GM18502 (cell line): ENCODE results near the gene H2BK1.

ENCODE experiments used
- ATAC-seq: cut with Tn5 transposase; IDR thresholded peaks from one replicate; pipeline ENCODE4 v1.9.1; 2021; ENCODE audit warnings: mild to moderate bottlenecking; ENCODE audit not compliant: unreplicated experiment, poor library complexity

The H2BK1 gene

GRCh38 chr7:151186640-151187408 is 23.5 kb downstream of the H2BK1 start, which contains the start of gene ASB10:
Gene ASB10 (minus strand): TSS chr7:151187250. CDS start chr7:151187130, 120 bp downstream.
- ATAC-seq: no peak

DNA sequence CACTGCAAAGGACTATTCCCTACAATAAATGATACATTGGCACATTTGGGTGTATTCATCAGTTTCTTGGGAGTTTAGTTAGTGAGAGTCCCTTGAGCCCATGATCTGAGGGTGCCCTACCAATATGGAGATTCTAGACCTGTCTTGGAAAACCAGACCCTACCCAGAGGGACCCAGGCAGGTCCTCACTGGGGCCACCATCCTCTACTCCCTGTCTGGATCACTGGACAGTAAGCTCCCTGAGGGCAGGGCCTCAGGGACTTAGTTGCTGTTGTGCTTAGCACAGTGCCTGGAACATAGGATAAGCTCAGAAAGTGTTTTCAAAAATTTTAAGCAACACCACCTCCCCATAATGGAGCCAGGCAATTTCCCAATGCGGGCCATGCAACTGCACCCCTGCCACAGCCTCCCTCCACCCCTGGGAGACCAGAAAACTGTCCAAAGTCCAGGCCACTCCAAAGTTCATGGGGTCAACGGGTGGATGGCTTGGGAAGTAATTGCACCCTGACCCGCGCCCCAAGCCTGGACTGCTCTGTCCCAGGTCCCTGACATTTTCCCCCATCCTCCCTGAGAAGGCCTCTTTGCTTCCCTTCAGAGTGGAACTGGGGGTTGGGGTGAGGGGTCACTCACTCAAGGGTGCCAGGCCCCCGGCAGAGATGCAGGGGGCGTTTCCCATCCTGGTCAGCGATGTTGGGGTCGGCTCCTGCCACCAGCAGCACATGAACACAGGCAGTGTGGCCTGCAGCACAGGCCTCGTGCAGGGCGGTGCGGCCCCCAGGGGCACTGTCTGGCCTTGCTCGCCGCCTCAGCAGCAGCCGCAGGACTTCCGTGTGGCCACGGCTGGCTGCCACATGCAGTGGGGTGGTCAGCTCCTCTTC is 24.3 kb downstream of the H2BK1 start:
- ATAC-seq: no peak

DNA sequence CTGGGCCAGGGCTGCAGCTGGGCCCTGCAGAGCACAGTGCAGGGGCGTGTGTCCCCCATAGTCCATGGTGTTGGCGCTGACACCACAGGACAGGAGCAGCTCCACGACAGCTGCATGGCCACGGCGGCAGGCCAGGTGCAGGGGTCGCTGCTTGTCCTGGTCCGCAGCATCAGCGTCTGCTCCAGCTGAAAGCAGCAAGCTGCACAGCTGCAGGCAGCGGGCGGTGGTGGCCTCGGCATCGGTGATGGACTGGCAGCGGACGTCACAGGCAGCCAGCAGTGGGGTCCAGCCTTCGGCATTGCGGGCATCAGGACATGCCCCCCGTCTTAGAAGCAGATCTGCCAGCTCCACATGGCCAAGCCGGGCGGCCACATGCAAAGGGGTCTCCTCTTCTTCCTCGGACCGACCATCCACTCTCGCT is 29.3 kb downstream of the H2BK1 start:
- ATAC-seq: no peak

DNA sequence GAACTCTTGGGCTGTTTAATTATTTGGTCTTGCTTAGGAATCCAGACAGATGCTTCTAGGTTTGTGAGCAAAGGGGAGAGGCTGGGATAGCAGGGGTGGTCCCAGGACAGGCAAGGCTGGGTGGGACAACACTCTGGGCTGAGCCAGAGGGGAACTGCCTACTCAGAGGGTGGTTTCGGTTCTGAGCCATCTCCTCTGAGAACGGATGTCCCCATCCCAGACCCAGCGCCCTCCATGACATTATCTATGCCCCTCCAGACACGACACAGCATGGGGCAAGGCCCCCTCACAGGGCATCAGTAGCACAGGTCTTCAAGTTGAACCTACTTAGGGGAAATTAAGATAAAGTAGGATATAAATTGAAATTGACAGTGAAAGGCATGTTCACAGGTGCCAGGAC is 30.3 kb downstream of the H2BK1 start:
- ATAC-seq: no peak

DNA sequence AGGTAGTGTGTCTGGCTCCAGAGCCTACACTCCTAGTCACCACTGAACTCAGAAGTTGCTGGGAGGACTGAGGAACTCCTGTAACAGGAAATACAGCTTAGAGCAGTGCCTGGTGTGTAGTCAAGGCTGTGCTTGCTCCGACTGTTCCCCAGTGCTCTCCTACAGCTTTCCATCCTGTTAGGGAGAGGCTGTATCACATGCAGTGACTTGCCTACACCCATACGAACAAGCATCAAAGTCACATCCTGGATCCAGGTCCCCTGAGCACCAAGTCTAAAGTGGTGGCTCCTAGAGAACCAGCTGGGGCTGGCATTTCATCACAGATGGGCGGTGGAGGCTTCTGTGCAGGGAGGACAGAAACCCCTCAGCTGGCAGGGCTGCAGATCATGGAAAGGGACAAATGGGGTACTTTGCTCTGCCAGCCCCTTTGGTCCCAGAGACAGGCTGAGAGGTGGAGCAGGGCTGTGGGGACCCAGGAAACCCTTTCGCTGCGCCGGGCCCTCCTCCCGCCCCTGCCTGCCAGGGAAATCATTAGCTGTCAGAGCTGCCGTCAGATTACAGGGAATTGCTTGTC is 30.9 kb downstream of the H2BK1 start:
- ATAC-seq: no peak

GRCh38 chr7:151178831-151179230 is 31.5 kb downstream of the H2BK1 start:
- no peak for ATAC-seq

DNA sequence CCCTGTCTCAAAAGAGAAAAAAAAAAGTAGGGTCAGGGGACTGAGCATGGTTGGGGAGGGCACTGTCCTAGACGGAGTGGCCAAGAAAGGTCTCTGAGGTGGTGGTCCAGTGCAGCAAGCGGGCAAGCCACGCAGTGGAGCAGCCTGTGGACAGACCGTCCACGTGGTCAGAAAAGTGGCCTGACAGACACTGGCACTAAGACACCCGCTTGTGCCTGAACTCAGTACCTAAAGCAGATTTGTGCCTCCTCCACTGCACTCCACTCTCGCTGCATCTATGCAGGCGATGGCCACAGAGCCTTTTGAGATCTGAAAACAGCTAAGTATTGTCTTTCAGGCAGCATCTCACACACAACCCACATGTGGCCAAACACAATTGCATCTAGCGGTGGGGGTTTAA is 32.1 kb downstream of the H2BK1 start:
- no peak for ATAC-seq

GRCh38 chr7:151177310-151177709 is 33.0 kb downstream of the H2BK1 start:
- ATAC-seq: no peak

DNA sequence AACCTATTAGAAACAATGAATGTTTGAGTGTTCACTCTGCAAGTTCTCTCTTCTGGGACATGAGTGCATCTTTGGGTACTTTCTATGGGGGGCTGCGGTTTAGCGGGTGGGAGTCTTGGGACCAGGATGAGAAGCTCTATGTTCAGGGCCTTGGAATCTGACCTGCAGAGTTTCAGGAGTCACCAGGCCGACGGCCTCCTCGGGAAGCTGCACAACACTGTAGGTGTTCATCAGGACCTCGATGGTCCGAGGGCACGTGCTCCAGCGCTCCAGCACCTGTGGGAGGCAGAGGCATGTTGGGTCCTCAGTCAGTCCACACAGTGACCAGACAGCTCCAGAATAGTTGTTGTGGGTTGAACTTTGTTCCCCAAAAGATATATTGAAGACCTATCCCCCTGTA is 33.9 kb downstream of the H2BK1 start:
- no peak for ATAC-seq

DNA sequence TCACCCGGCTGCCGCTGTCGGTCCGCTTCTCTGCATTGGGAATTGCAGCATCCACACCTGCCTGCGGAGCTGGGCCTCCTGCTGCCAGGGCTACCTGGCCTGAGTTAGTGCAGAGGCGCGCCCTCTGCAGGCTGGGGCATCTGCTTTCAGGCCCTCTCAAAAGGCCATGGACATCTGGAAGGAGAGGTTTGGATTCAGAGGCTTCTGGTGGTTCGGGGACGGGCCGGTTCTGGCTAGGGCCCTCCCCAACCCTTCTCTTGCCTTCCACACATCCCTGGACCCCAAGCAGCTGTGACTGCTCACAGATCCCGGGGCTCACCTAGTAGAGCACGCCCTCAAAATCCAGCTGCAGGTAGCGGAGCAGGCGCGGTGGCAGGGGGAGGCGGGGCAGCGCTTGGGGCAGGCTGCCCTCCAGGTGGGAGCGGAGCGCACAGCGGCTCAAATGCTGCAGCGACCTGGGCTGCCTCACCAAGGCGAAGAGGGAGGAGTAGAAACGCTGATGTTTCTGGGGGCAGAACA is 34.4 kb downstream of the H2BK1 start:
- no peak for ATAC-seq

- no peak for ATAC-seq
Observed at GRCh38 chr7:151175047-151175792, 35.1 kb downstream of the H2BK1 start.

- ATAC-seq: no peak
Observed at GRCh38 chr7:151174246-151175046, 35.8 kb downstream of the H2BK1 start.

DNA sequence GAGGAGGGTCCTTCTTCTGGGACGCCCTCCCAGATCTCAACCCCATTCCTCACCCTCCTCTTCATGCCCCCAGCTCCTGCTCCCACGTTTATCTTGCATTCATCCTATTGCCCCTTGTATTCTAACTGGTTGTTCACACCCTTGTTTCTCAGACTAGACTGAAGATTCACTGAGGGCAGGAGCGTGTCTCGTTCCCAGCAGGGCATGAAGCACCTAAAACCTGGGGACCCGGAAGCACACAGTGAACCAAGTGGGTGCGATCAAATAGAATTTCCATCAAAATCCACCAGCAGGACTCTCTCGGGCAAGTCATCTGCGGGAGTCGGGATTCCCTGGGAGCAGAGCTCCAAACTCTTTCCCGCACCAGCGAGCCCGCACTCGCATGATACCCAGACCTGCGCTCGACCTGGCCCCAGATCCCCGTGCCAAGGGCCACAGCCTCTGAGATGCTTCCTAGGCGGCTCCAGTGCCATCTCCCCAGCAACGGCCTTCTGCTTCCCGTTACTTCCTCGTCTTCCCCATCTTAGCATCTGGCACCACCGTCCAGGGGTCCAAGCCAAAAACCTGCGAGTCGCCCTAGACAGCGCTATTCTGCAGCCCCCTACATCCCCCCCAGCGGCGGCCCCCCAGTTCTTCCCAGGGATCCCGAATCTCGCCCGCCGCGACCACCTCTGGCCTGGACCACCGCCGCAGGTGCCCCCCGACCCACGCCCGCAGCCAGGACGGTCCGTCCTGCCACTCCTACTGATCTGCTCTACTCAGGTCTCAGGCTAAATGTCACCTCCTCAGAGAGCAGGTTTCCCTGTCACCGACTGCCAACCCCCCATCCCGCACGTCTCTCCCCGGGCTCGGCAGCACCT is 36.7 kb downstream of the H2BK1 start:
- ATAC-seq: no peak

DNA sequence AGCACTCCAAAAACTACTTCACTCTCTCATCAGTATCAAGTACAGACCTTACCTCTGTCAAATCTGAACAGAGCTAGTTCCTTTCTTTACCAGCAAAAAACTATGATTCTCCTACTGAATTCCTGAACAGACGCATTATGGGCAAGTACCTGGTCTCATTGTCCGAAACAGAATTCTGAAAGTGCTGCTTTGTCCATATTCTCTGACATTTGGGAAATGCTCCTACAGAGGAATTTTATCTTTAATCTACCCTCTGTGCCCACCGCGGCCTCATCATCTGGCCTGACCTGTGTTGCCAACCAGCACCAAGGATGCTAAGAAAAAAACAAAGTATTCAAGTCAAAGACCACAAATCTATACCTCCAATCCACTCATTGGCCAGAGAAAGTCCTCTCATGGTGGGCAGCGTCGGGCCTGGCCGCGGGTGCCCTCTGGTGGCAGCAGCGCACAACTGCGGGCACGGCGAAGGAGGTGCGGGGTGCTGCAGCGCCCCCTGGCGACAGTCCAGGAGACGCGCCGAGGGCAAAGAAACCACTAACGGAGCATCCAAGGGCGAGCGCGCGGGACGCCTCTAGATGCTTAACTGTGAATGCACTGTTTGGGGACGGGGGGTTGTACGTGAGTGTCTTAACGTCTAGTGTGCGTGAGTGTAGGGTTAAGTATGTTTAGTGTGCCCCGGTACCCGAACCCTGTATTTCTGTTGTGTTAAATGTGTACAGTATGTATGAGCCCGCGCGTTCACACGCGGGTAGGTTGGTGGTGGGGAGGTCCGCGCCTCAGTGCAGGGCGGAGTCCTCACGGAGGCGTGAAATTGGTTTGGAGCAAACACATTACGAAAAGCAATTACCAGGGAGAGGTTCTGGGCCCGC is 37.8 kb downstream of the H2BK1 start:
- ATAC-seq: peak; percentile 72

DNA sequence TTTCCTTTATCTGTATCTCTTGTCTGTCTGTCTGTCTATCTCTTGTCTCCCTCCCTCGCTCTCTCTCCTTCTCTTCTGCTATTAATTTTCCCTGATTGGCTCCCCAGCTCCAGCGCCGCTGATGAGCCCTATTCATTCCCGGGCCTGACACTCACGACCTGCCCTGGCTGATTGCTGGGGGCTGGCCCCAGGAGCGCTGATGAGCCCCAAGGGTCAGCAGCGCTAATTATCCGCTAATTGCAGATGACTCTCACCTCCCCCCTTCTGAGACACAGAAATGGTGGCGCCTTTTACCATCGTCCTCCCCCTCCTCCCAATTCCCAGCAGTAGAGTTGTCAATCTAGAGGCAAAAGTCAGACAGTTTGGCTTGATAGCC is 41.5 kb downstream of the H2BK1 start:
- ATAC-seq: no peak

- ATAC-seq: no peak
Observed at GRCh38 chr7:151168003-151168786, 42.1 kb downstream of the H2BK1 start.
